Measurements from ENCODE around the gene CRYGN.

The CRYGN gene

GRCh38 chr7:151403764-151404163 is 36.2 kb downstream of the CRYGN start:
- in situ Hi-C loops (cut with HindIII; ENCODE audit: low pct_ligation_motif_present, low sequenced_read_pairs): no loop called here
- Histone ChIP-seq H3K36me3 (replicated peaks) (no peaks in the 10 kb centered on the region), H3K4me3 (ENCODE audit: low read depth, low read length) (no peak overlapping the region), H3K27me3 (replicated peaks) (peaks cover 15% of the 10 kb centered on the region), H3K27ac (no peak overlapping the region)
- no peak for TF ChIP-seq CTCF (IDR thresholded peaks at IDR 0.05; ENCODE audit: low read depth, low read length, missing control alignments)
- no peak for DNase-seq

GRCh38 chr7:151402029-151402835 is 37.7 kb downstream of the CRYGN start:
- Histone ChIP-seq H3K4me3 (ENCODE audit: low read depth, low read length) (no peak overlapping the region), H3K27ac (no peak overlapping the region), H3K27me3 (replicated peaks) (peaks cover 10% of the 10 kb centered on the region), H3K36me3 (replicated peaks) (no peaks in the 10 kb centered on the region)
- no peak for DNase-seq
- in situ Hi-C loops (cut with HindIII; ENCODE audit: low pct_ligation_motif_present, low sequenced_read_pairs): no loop called here
- TF ChIP-seq CTCF (IDR thresholded peaks at IDR 0.05; ENCODE audit: low read depth, low read length, missing control alignments): peak; percentile 19

- in situ Hi-C loops (cut with HindIII; ENCODE audit: low pct_ligation_motif_present, low sequenced_read_pairs): no loop called here
- Histone ChIP-seq H3K27me3 (replicated peaks) (peaks cover 10% of the 10 kb centered on the region), H3K36me3 (replicated peaks) (no peaks in the 10 kb centered on the region), H3K4me3 (ENCODE audit: low read depth, low read length) (no peak overlapping the region), H3K27ac (no peak overlapping the region)
- no peak for TF ChIP-seq CTCF (IDR thresholded peaks at IDR 0.05; ENCODE audit: low read depth, low read length, missing control alignments)
- DNase-seq: no peak
These were observed 39.2 kb downstream of the CRYGN start for GRCh38 chr7:151400626-151401315.

GRCh38 chr7:151399906-151400305 is 40.0 kb downstream of the CRYGN start:
- H3K36me3 ChIP-seq (replicated peaks): no peaks in the 10 kb centered on the region
- in situ Hi-C loops (cut with HindIII; ENCODE audit: low pct_ligation_motif_present, low sequenced_read_pairs): no loop called here
- peaks cover 10% of the 10 kb centered on the region for H3K27me3 ChIP-seq (replicated peaks)
- no peak for TF ChIP-seq CTCF (IDR thresholded peaks at IDR 0.05; ENCODE audit: low read depth, low read length, missing control alignments)
- no peak overlapping the region for H3K4me3 ChIP-seq (ENCODE audit: low read depth, low read length)
- DNase-seq: no peak
- H3K27ac ChIP-seq: no peak overlapping the region

- H3K27me3 ChIP-seq (replicated peaks): peaks cover 10% of the 10 kb centered on the region
- in situ Hi-C loops (cut with HindIII; ENCODE audit: low pct_ligation_motif_present, low sequenced_read_pairs): no loop called here
- TF ChIP-seq CTCF (IDR thresholded peaks at IDR 0.05; ENCODE audit: low read depth, low read length, missing control alignments): no peak
- no peak for DNase-seq
- no peak overlapping the region for H3K4me3 ChIP-seq (ENCODE audit: low read depth, low read length)
- H3K27ac ChIP-seq: no peak overlapping the region
- no peaks in the 10 kb centered on the region for H3K36me3 ChIP-seq (replicated peaks)
These were observed 40.7 kb downstream of the CRYGN start for GRCh38 chr7:151399305-151399601.

Measured in brain microvascular endothelial cell (primary cell).